ENCODE measurements around the gene OXCT2. TPM values are rescaled to one million over a fixed set of nuclear protein-coding genes. Genes with fewer than 3 reads are reported as not detected.
A peak's percentile ranks its signal among the peaks of the same experiment; 100 is the strongest.

The OXCT2 gene
- total and polyA plus RNA-seq, 9 of the 15 experiments (the other 6 are each of a cell fraction or from before 2014, with no cell fraction given) = 0.08 to 0.64 (median 0.22) TPM; not detected in 2

- TF ChIP-seq RREB1 (CRISPR knock-in tag; IDR thresholded peaks at IDR 0.05) = no peak
- TF ChIP-seq FOXK2 (conservative IDR thresholded peaks at IDR 0.05 in 1 of 2, IDR thresholded peaks at IDR 0.05 in 1 of 2; ENCODE audit: low read depth in 2 of 2) = no peak
These were observed 9.4 kb downstream of the OXCT2 start (continued) for GRCh38 chr1:39761557-39762260.

GRCh38 chr1:39761016-39761415 lies 10.1 kb downstream of the OXCT2 start:
- Histone ChIP-seq H4K20me1 (replicated peaks; ENCODE audit: control insufficient read depth, insufficient read depth, low read length) (no peaks in the 10 kb centered on the region; the same call in 1 of the 2 replicates), H3K9me3 (replicated peaks; ENCODE audit: control insufficient read depth, insufficient read depth, low read depth, low read length) (no peaks in the 10 kb centered on the region), H3K79me2 (ENCODE audit: control insufficient read depth, insufficient read depth, low read length) (no peaks in the 10 kb centered on the region), H3K36me3 (ENCODE audit: control insufficient read depth, insufficient read depth, low read length) (peaks cover 24% of the 10 kb centered on the region; the same call in 2 of the 3 replicates), H3K27me3 (ENCODE audit: control insufficient read depth in 2 of 2, insufficient read depth in 2 of 2, low read length in 2 of 2) (no peaks in the 10 kb centered on the region), H2AFZ (ENCODE audit: low read depth, low read length) (no peak overlapping the region), H3K4me1 (replicated peaks in 1 of 2; ENCODE audit: control insufficient read depth in 2 of 2, insufficient read depth in 2 of 2, low read length in 2 of 2) (peaks cover 3 to 20% of the 10 kb centered on the region in 2 experiments; a peak in 3 of 5 replicates), H3K4me2 (ENCODE audit: insufficient read depth, low read length) (no peak overlapping the region), H3K27ac (ENCODE audit: extremely low read depth, low read depth, low read length) (no peak overlapping the region), H3K9me1 (ENCODE audit: control insufficient read depth, insufficient read depth, low read length) (no peaks in the 10 kb centered on the region), H3K9ac (ENCODE audit: insufficient read depth in 1 of 2, low read depth in 2 of 2, low read length in 2 of 2) (peak overlapping the region in 1 of 2 experiments; percentile 28; a peak in 1 of 4 replicates), H3K4me3 (no peak overlapping the region)
- WGBS (ENCODE audit: insufficient coverage, low coverage, missing lambda C conversion rate) = 61% methylated on average over 3 of the region's 9 CpGs
- ATAC-seq = no peak
- intact Hi-C loops (cut with micrococcal nuclease) = loop anchor here (5.0 kb wide), 1 partner anchor 239 kb away; no protein-coding TSS in a partner anchor
- BruUV-seq (replicated peaks) = no TSS peak
- POLR2A ChIA-PET = interaction anchor here (1.2 to 1.3 kb wide), 2 partner anchors 22 to 50 kb away, joined by 3 to 4 read pairs; partner anchors contain the start of gene PPIE
- FAIRE-seq = no peak
- in situ Hi-C loops (cut with MboI) = loop anchor here (5.0 kb wide), 1 partner anchor 239 kb away; no protein-coding TSS in a partner anchor
- no peak for DNase-seq (ENCODE audit: extremely low read depth in 1 of 4, low spot score in 3 of 4)
- CTCF ChIA-PET (ENCODE audit: low intra/inter-chr PET ratio) = no interaction called here
- TF ChIP-seq FOXP1 (CRISPR knock-in tag; IDR thresholded peaks at IDR 0.05) (no peak), NR0B1 (IDR thresholded peaks at IDR 0.05; ENCODE audit: partially characterized antibody) (no peak), ZNF124 (CRISPR knock-in tag; IDR thresholded peaks at IDR 0.05) (no peak), MLX (CRISPR knock-in tag; conservative IDR thresholded peaks at IDR 0.05) (no peak), ZBTB12 (CRISPR knock-in tag; IDR thresholded peaks at IDR 0.05) (no peak), ZFX (CRISPR knock-in tag; IDR thresholded peaks at IDR 0.05) (no peak), RBM25 (IDR thresholded peaks at IDR 0.05; ENCODE audit: low read depth, low read length, severe bottlenecking) (no peak), MAFK (IDR thresholded peaks at IDR 0.05; ENCODE audit: low read length) (no peak)

Data from K562 (cell line).